Stimulated activated CD4-positive, alpha-beta T cell treated with anti-CD3 and anti-CD28 coated beads, Interleukin-15, amount 100 ng/mL, for 1 hour (primary cell): ENCODE results near the gene OBSCN.
"Not testable (repeated sequence)": the region's sequence is repeated elsewhere in the genome, so short reads cannot be mapped to it uniquely, and the experiment has no call there.

Experiments used
- DNase-seq, 2 donors: peaks; one replicate each; pipeline ENCODE4 v3.0.0-alpha.2; 2020; ENCODE audit warnings: low read depth in 1 of 2, low spot score in 1 of 2

OBSCN gene

DNA sequence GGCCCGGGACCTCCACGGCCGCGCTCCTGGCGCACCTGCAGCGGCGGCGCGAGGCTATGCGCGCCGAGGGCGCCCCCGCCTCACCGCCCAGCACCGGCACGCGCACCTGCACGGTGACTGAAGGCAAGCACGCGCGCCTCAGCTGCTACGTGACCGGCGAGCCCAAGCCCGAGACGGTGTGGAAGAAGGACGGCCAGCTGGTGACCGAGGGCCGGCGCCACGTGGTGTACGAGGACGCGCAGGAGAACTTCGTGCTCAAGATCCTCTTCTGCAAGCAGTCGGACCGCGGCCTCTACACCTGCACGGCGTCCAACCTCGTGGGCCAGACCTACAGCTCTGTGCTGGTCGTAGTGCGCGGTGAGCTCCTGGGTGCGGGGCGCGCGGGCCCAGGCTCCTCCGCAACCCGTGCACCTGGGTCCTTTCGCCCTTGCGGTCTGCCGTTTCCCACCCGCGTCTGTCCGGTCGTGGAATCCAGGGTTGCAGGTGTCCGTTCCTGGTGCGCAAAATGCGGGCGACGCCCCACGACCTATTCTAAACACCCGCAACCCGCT is 4.6 kb downstream of the OBSCN start:
- no peak for DNase-seq

DNA sequence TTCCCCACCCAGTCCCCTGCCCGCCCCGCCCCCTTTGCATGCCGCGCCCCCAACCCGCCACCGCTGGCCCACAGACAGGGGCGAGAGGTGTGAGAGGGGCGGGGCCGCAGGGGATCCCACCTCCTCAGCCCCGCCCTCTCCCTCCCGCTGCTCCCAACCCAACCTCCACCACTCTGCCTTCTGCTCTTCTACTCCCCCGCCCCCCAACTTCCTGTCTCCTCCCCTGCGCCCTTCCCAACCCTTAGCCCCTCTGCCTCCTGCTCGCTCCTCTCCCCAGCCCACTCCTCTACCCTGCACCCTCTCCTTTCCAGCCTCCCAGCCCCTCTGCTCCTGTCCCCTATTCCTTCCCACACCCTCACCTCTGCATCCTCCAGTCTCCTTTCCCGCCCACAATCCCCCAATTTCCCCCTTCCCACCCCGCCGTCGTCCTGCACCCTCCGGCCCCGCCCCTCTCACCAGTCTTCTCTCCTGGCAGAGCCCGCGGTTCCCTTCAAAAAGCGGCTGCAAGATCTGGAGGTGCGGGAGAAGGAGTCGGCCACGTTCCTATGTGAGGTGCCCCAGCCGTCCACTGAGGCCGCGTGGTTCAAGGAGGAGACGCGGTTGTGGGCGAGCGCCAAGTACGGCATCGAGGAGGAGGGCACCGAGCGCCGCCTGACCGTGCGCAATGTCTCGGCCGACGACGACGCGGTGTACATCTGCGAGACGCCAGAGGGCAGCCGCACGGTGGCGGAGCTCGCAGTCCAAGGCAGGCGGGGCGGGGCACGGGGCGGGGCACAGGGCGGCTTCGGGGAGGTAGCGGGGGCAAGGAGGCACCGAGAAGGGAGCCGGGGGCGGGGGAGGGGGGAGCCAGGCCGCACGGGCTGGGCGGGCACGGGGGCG is 5.4 kb downstream of the OBSCN start:
- peak; percentile 75 to 86 for DNase-seq

DNA sequence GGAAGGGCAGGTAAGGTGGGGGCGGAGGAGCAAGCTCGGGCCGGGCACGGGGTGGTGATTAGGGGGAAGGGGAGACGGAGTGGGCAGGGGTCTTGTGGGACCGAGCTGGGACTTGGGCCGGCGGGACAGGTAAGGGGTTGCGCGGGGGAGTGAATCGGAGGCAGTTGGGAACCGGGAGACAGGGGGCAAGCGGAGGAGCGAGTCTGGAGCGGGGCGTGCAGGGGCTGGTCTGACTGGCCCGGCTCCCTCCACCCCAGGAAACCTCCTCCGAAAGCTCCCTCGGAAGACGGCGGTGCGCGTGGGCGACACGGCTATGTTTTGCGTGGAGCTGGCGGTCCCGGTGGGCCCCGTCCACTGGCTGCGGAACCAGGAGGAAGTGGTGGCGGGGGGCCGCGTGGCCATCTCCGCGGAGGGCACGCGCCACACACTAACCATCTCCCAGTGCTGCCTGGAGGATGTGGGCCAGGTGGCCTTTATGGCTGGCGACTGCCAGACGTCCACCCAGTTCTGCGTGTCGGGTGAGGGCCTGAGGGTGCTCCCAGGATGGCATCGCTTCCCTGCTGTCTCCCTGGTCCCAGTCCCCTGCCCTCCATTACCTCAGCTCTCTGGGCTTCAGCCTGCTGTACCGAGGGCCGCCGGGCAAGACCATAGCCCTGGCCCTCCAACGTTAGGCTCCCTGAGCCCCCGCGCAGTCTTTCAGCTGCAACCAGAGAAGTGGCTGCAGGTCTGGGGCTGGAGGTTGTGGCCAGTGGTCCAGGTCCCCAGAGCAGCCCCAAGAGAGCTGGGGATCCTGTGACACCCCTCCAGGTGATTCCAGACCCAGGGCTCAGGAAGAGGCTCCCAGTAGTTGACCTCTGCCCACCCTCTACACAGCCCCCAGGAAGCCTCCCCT is 6.3 kb downstream of the OBSCN start:
- DNase-seq = no peak

DNA sequence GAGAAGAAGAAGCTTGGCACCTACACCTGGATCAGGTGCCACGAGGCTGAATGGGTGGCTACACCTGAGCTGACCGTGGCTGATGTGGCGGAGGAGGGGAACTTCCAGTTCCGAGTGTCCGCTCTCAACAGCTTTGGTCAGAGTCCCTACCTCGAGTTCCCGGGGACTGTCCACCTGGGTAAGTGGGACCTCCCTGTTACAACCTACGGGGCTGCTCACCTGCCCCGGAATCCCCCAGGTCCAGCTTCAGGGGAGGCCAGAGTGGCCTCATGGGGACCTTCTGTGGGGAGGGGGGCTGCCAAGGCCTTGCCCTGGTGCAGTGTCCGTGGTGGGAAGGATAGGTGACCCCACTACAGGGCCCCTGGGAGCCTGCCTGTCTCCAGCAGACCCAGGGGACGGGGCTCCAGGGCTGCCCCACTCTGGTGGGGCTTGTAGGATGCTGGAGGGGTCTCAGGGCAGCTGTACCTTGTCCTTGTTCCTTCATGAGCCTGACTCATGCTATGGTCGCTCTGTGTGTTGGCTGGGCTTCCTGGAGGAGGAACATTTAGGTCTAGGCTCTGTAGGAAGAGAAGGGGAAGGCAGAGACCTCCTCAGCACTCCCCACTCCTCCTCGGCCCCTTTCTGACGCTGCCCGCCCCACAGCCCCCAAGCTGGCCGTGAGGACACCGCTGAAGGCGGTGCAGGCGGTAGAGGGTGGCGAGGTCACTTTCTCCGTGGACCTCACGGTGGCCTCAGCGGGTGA is 7.2 kb downstream of the OBSCN start:
- DNase-seq = no peak

DNA sequence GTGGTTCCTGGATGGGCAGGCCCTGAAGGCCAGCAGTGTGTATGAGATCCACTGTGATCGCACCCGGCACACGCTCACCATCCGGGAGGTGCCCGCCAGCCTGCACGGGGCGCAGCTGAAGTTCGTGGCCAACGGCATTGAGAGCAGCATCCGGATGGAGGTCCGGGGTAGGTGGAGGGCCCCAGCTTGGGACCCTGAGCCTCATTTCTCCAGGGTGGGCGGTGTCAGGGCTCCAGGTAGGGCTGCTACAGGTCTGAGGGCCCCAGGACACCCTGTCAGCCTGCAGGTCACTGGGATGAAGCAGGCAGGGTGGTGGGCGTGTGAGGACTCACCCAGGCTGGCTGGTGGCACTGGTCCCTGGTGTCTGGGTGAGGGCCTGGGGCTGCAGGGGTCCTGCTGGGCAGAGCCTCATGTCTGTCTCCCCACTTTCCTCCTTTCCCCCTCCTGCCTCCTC is 7.8 kb downstream of the OBSCN start:
- no peak for DNase-seq

DNA sequence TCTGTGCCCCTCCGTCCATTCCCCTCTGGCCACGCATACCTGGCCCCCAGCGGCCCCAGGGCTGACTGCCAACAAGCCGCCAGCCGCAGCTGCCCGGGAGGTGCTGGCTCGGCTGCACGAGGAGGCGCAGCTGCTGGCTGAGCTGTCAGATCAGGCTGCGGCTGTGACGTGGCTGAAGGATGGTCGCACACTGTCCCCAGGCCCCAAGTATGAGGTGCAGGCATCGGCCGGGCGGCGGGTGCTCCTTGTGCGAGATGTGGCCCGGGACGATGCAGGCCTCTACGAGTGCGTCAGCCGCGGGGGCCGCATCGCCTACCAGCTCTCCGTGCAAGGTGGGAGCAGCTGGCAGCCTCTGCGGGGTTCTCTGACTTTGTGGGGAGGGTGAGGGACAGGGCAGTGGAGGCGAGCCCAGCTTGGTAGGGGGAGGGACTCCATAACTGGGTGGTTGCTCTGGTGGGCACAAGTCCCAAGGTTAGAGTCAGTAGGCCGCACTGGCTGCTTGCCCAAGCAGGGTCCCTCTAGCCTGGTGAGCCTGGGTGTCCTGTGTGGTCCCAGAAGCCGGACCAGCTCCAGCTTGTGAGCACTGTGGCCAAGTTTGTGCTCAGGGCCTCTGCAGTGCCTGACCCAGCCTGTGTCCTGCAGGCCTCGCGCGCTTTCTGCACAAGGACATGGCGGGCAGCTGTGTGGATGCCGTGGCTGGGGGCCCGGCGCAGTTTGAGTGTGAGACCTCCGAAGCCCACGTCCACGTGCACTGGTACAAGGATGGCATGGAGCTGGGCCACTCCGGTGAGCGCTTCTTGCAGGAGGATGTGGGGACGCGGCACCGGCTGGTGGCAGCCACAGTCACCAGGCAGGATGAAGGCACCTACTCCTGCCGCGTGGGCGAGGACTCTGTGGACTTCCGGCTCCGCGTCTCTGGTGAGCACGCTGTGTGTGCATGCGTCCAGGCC is 8.8 kb downstream of the OBSCN start:
- no peak for DNase-seq

DNA sequence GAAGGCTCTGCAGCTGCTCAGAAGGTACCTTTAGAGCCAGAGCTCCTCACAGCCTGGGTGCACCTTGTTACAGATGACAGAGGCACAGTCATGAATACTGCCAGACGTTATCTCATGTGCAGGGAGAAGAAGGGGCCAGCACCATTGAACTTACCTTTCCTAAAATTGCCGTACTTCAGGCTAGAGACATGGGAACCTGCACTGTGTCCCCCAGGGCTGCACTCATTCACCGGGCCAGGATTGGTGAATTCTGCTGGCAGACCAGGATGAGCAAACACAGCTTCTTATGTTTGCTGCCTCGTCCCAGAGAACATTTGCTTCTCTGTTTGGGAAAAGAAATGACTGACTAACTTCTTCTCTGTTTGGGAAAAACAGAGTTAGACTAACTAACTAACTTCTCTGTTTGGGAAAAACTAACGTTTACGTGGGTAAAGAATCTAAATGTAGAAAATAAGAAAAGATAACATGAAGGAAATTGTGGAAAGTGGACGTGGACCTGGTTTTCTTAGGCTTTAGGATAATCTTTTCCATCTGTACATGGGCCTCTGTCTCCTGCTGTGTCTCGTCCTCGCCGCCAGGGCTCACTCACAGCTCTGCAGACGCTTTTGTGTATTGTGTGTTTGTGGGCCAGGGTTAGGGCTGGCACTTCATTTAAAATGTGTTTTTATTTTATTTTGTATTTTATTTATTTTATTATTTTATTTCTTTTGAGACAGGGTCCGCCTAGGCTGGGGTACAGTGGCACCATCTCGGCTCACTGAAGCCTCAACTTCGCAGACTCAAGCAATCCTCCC is 9.9 kb downstream of the OBSCN start:
- DNase-seq = no peak

DNA sequence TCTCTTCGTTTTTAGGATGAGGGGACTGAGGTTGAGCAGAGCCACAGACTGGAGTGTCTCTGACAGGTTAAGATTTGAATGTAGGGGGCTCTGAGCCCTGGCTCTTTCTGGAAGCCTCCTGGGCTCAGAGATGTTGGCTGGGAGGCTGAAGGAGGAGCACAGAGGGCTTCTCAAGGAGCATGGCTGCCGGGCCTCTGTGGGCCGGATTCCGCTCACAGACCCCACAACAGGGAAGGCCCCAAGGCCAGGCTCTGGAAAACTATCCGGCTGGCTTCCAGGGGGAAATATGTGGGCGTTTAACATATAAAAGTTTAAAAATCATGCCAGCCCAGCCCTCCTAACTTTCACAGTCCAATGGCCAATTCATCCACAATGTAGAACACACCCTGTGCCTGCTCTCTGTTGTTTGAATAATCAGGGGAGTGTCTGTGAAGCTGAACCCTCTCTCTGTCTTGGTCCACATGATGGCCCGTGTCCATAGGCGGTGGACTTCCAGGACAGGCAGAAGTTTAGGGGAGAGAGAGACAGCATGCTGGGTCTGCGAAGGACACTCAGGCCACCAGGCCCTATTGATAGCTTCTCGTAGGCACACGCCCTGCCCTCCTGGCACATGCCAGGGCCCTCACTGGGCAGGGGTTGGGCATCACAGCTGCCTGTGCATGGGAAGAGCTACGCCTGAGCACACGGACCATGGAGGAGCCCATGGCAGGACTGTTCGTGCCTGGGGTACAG is 10.8 kb downstream of the OBSCN start:
- no peak for DNase-seq

DNA sequence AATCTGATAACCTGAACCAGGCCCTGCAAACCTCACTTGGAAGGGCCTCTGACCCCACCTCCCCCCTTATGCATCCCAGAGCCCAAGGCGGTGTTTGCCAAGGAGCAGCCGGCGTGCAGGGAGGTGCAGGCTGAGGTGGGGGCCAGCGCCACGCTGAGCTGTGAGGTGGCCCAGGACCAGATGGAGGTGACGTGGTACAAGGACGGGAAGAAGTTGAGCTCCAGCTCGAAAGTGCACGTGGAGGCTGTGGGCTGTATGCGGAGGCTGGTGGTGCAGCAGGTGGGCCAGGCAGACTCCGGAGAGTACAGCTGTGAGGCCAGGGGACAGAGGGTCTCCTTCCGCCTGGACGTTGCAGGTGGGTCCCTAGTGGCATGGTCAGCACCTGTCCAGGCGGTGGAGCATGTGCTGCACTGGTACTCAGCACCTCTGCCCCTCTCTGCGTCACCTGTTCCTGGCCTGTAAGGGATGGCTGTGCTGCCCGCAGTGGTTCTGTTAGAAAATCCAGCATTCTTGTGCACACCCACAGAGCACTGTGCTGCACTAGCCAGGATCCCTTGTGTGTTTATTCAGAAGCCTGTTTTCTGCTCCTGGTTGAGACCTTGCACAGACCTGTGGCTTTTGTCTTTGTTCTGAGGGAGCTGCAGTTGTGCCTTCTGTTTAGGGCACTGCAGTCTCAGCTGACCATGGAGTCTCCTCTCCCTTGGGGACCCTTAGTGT is 11.6 kb downstream of the OBSCN start:
- no peak for DNase-seq

DNA sequence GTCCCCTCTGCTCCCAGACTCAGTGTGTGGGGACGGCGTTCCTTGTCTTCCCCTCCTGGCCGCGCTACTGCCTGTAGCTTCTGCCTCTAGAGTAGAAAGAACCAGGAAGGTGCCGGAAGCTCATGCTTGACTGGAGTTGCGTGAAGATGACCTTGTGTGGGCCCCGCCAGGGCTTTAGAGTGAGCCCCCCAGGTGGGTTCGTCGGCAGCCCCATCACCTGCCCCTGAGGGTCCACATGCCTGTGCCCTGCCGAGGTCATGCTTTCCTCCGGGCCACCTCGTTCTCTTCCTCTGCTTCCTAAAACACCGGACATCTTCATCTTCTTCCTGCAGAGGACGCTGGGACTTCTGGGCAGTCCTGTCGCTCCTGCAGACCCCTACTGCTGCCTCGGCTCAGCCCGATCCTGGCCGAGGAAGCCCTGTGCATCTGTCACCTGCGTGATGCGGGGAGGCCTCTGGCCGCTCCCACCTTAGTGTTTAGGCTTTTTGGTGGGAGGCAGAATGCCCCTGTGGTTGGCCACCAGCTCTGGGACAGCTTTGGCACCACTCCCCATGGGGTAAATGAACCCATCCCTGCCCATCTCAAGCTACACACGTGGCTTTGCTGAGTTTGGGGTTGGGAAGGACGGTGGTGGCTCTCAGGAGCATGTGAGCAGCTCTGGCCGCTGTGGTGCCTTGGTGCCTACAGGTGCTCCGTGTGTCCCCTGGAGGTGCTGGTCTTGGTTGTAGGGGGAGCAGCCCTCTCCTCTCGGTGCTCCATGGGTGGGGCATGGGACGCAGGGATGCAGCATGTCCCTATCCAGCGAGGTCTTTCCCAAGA is 12.3 kb downstream of the OBSCN start:
- DNase-seq = no peak

DNA sequence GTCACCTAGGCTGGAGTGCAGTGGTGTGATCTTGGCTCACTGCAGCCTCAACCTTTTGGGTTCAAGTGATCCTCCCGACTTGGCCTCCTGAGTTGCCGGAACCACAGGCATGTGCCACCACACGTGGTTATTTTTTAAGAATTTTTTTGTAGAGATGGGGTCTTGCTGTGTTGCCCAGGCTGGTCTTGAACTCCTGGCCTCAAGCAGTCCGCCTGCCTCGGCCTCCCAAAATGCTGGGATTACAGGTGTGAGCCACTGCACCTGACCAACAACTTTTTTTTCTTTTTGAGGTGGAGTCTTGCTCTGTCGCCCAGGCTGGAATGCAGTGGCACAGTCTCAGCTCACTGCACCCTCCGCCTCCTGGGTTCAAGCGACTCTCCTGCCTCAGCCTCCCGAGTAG is 13.3 kb downstream of the OBSCN start:
- not testable (repeated sequence) for DNase-seq

DNA sequence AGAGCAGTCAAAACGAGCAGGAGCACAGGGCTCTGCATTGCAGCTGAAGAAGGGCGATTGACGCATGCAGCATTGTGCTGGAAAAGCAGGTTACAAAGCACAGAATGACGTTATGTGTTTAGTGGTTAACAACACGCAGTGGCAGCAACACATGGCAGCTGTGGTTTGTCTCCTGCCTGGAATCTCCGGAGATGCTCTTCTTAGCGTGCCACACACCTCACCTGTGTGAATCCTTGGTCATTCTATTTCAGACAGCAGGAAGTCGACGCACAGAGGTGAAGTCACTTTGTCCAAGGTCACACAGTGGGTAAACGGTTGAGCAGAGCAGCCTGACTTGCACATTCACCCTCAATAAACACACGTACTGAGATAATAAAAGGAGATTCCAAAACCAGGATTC is 14.7 kb downstream of the OBSCN start:
- DNase-seq = no peak

DNA sequence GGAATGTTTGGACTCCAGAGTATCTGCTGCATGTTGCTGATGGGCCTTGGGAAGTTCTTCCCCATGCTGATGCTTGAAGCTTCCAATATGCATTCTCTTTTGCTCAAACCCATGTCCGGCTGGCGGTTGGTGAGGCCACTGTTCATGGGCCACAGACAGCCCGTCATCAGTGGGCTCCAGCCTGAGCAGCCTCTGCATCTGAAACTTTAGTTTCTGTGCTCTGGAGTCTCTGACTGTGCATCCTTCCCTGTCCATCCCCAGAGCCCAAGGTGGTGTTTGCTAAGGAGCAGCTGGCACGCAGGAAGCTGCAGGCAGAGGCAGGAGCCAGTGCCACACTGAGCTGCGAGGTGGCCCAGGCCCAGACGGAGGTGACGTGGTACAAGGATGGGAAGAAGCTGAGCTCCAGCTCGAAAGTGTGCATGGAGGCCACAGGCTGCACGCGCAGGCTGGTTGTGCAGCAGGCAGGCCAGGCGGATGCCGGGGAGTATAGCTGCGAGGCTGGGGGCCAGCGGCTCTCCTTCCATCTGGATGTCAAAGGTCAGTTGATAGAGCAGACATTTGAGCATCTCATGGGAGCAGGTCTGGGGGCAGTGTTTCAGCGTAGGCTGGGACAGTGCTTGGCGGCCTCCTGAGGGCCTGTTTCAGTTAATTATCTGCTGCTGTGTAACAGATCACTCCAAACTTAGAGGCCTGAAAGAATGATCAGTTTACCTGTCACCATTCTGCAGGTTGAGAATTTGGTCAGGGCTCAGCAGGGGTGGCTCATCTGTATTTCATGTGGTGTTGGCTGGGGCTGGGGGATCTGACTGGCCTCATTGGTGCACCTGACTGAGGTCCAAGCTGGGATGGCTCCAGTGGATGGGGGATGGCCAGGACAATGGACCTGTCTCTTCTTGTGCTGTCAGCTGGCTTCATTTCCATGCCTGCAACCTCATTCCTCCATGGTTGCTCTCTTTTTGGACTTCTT is 16.6 kb downstream of the OBSCN start:
- DNase-seq = no peak

DNA sequence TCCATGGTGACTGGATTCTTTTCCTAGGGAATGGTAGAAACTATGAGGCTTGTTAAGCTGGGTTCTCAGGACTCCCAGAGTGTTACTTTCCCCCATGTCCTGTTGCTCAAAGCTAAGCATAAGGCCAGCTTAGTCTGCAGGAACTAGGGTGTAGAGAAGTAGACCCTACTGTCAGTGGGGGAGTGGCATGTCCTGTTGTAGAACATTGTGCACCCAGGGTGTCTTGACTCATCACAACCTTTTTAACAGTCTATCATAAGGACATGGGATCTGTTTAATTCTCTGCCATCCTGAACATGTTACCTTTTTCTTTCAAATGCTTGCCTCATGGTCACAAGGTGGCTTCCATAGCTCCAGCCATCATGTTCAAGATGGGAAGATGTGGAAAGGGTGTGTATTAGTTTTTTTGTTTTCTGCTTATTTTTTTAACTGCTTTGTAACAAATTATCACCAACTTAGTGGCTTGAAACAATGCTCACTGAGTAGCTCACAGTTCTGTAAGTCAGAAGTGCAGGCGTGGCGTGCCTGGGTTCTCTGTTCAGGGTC is 17.4 kb downstream of the OBSCN start:
- DNase-seq = no peak

DNA sequence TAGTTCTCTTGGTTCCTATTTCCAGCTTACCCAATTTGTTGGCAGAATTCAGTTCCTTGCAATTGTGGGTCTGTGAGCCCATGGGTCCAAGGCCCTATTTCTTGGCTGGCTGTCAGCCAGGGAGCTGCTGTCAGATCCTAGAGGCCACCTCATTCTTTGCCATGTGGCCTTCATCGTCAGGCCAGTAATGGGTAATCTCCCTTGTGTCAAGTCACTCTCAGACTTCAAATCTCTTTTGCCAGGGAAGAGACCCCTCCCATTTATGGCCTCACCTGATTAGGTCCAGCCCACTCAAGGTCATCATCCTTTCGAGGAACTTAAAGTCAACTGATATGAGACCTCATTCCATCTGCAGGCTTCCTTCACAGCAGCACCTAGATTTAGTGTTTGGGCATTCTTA is 17.9 kb downstream of the OBSCN start:
- DNase-seq = no peak
